Progenitor cell of endocrine pancreas (in vitro differentiated cells): Measurements from ENCODE around the gene NAA60. TPM values are rescaled to one million over a fixed set of nuclear protein-coding genes. Genes with fewer than 3 reads are reported as not detected.

Source experiments
- DNase-seq: peaks from one replicate; pipeline ENCODE4 v3.0.0; 2021; ENCODE audit warnings: low spot score; ENCODE audit not compliant: unreplicated experiment
- H3K27ac Mint-ChIP-seq: 2 replicates; pipeline ENCODE4 v1.8.0; 2021; ENCODE audit warnings: mild to moderate bottlenecking, moderate library complexity, mixed read lengths
- H3K27me3 Mint-ChIP-seq: 2 replicates; pipeline ENCODE4 v1.8.0; 2021; ENCODE audit warnings: mixed read lengths
- H3K36me3 Mint-ChIP-seq: 2 replicates; pipeline ENCODE4 v1.8.0; 2022; ENCODE audit warnings: mixed read lengths; ENCODE audit not compliant: insufficient read depth
- H3K4me1 Mint-ChIP-seq: 2 replicates; pipeline ENCODE4 v1.8.0; 2021; ENCODE audit warnings: low read depth, mixed read lengths
- H3K4me3 Mint-ChIP-seq: 2 replicates; pipeline ENCODE4 v1.8.0; 2021; ENCODE audit warnings: low read depth, mild to moderate bottlenecking, moderate library complexity, mixed read lengths
- H3K9me3 Mint-ChIP-seq: 2 replicates; pipeline ENCODE4 v1.8.0; 2021; ENCODE audit warnings: low read depth, mixed read lengths
- CTCF ChIP-seq: fragments of 200-600 bp; sonication (generic); IDR thresholded peaks from one replicate; pipeline ENCODE4 v1.5.0; 2021; ENCODE audit warnings: antibody characterized with exemption, mild to moderate bottlenecking; ENCODE audit not compliant: unreplicated experiment
- total RNA-seq: library from RNA; stranded (reverse); gene quantifications from 2 replicates; pipeline ENCODE4 v1.2.1, GENCODE V29; 2021

NAA60 gene
- total RNA-seq, 1 donor from 2014 or later = 71.3 TPM

- H3K4me1 Mint-ChIP-seq = no peaks in the 10 kb centered on the region
- H3K9me3 Mint-ChIP-seq = peaks cover 59% of the 10 kb centered on the region
- H3K36me3 Mint-ChIP-seq = peaks cover 73% of the 10 kb centered on the region
- no peak for DNase-seq
- no peaks in the 10 kb centered on the region for H3K27me3 Mint-ChIP-seq
- H3K27ac Mint-ChIP-seq = no peak overlapping the region
- H3K4me3 Mint-ChIP-seq = no peak overlapping the region
- TF ChIP-seq CTCF = no peak
Observed at GRCh38 chr16:3408561-3409197, 34.8 kb upstream of the NAA60 start.

- no peak overlapping the region for H3K27ac Mint-ChIP-seq
- DNase-seq = no peak
- H3K9me3 Mint-ChIP-seq = peaks cover 42% of the 10 kb centered on the region
- H3K36me3 Mint-ChIP-seq = peaks cover 36% of the 10 kb centered on the region
- no peaks in the 10 kb centered on the region for H3K4me1 Mint-ChIP-seq
- TF ChIP-seq CTCF = no peak
- H3K4me3 Mint-ChIP-seq = no peak overlapping the region
- no peaks in the 10 kb centered on the region for H3K27me3 Mint-ChIP-seq
Observed at GRCh38 chr16:3413730-3414379, 29.6 kb upstream of the NAA60 start.

GRCh38 chr16:3431779-3432219 is 11.7 kb upstream of the NAA60 start:
- DNase-seq = no peak
- H3K4me1 Mint-ChIP-seq = peaks cover 2% of the 10 kb centered on the region
- H3K36me3 Mint-ChIP-seq = peaks cover 4% of the 10 kb centered on the region
- H3K4me3 Mint-ChIP-seq = no peak overlapping the region
- no peaks in the 10 kb centered on the region for H3K9me3 Mint-ChIP-seq
- H3K27me3 Mint-ChIP-seq = no peaks in the 10 kb centered on the region
- H3K27ac Mint-ChIP-seq = no peak overlapping the region
- no peak for TF ChIP-seq CTCF

GRCh38 chr16:3434373-3434772 is 9.1 kb upstream of the NAA60 start:
- H3K4me3 Mint-ChIP-seq = no peak overlapping the region
- DNase-seq = no peak
- H3K27me3 Mint-ChIP-seq = no peaks in the 10 kb centered on the region
- H3K4me1 Mint-ChIP-seq = peaks cover 2% of the 10 kb centered on the region
- H3K36me3 Mint-ChIP-seq = peaks cover 5% of the 10 kb centered on the region
- H3K9me3 Mint-ChIP-seq = peaks cover under 1% of the 10 kb centered on the region
- no peak for TF ChIP-seq CTCF
- H3K27ac Mint-ChIP-seq = no peak overlapping the region

DNA sequence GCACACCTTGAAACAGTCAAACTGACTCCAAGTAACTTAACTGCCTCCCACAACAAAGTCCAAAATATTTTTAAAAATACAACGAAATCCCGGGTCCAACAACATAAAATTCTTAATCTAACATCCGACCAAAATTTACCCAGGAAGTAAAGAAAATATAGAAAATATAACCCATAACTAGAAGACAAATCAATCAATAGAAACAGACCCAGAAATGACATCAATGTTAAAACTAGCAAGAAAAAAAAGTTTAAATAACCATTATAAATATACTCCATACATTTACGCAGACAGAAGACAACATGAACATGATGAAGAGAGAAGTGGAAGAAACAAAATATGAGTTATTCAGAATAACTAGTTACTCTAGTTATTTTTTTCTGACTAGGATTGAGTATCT is 3.8 kb upstream of the NAA60 start:
- Mint-ChIP-seq H3K4me3 (no peak overlapping the region), H3K27me3 (no peaks in the 10 kb centered on the region), H3K36me3 (peaks cover 17% of the 10 kb centered on the region), H3K27ac (no peak overlapping the region), H3K9me3 (peaks cover 11% of the 10 kb centered on the region), H3K4me1 (peaks cover 5% of the 10 kb centered on the region)
- TF ChIP-seq CTCF = no peak
- DNase-seq = no peak
